ENCODE results near the gene PITPNM3.

GRCh38 chr17:6461792-6462524 lies 94.4 kb downstream of the PITPNM3 start:
- TF ChIP-seq, protein P1, sequence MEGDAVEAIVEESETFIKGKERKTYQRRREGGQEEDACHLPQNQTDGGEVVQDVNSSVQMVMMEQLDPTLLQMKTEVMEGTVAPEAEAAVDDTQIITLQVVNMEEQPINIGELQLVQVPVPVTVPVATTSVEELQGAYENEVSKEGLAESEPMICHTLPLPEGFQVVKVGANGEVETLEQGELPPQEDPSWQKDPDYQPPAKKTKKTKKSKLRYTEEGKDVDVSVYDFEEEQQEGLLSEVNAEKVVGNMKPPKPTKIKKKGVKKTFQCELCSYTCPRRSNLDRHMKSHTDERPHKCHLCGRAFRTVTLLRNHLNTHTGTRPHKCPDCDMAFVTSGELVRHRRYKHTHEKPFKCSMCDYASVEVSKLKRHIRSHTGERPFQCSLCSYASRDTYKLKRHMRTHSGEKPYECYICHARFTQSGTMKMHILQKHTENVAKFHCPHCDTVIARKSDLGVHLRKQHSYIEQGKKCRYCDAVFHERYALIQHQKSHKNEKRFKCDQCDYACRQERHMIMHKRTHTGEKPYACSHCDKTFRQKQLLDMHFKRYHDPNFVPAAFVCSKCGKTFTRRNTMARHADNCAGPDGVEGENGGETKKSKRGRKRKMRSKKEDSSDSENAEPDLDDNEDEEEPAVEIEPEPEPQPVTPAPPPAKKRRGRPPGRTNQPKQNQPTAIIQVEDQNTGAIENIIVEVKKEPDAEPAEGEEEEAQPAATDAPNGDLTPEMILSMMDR (IDR thresholded peaks at IDR 0.05), result no peak
- TF ChIP-seq POLR2A (IDR thresholded peaks at IDR 0.05), result no peak

All from heart left ventricle (tissue), 13 donors.